ENCODE data around the gene CZIB.
A peak's percentile ranks its signal among the peaks of the same experiment; 100 is the strongest.

CZIB gene

GRCh38 chr1:53220171-53220961 is at the start of gene CZIB:
CZIB (minus strand) TSS chr1:53220634; CDS start chr1:53220575, 59 bp downstream.
- peak; percentile 90 to 97 for DNase-seq (ENCODE audit: low read depth in 2 of 2)

- DNase-seq (ENCODE audit: low read depth in 2 of 2) = no peak
Measured at GRCh38 chr1:53270107-53270506, 49.7 kb upstream of the CZIB start.

GRCh38 chr1:53267761-53268160 is 47.3 kb upstream of the CZIB start:
- DNase-seq (ENCODE audit: low read depth in 2 of 2) = no peak

- no peak for DNase-seq (ENCODE audit: low read depth in 2 of 2)
Measured at GRCh38 chr1:53266038-53266437, 45.6 kb upstream of the CZIB start.

GRCh38 chr1:53265581-53265980 is 45.1 kb upstream of the CZIB start:
- DNase-seq (ENCODE audit: low read depth in 2 of 2) = no peak

- DNase-seq (ENCODE audit: low read depth in 2 of 2) = no peak
Measured at GRCh38 chr1:53264048-53264447, 43.6 kb upstream of the CZIB start.

- no peak for DNase-seq (ENCODE audit: low read depth in 2 of 2)
Measured at GRCh38 chr1:53262000-53262399, 41.6 kb upstream of the CZIB start.

GRCh38 chr1:53260631-53261247 is 40.3 kb upstream of the CZIB start:
- no peak for DNase-seq (ENCODE audit: low read depth in 2 of 2)

GRCh38 chr1:53259932-53260331 is 39.5 kb upstream of the CZIB start:
- DNase-seq (ENCODE audit: low read depth in 2 of 2) = no peak

GRCh38 chr1:53258216-53258615 is 37.8 kb upstream of the CZIB start:
- no peak for DNase-seq (ENCODE audit: low read depth in 2 of 2)

- DNase-seq (ENCODE audit: low read depth in 2 of 2) = no peak
Measured at GRCh38 chr1:53257454-53258081, 37.1 kb upstream of the CZIB start.

GRCh38 chr1:53256511-53257453 is 36.3 kb upstream of the CZIB start:
- DNase-seq (ENCODE audit: low read depth in 2 of 2) = no peak

- DNase-seq (ENCODE audit: low read depth in 2 of 2) = no peak
Measured at GRCh38 chr1:53255031-53255430, 34.6 kb upstream of the CZIB start.

GRCh38 chr1:53254011-53254640 is 33.7 kb upstream of the CZIB start:
- no peak for DNase-seq (ENCODE audit: low read depth in 2 of 2)

- DNase-seq (ENCODE audit: low read depth in 2 of 2) = no peak
Measured at GRCh38 chr1:53250325-53250724, 29.9 kb upstream of the CZIB start.

- DNase-seq (ENCODE audit: low read depth in 2 of 2) = no peak
Measured at GRCh38 chr1:53249706-53250105, 29.3 kb upstream of the CZIB start.

- no peak for DNase-seq (ENCODE audit: low read depth in 2 of 2)
Measured at GRCh38 chr1:53246261-53247134, 26.1 kb upstream of the CZIB start.

- DNase-seq (ENCODE audit: low read depth in 2 of 2) = no peak
Measured at GRCh38 chr1:53244141-53244540, 23.7 kb upstream of the CZIB start.

GRCh38 chr1:53242381-53242780 is 21.9 kb upstream of the CZIB start:
- no peak for DNase-seq (ENCODE audit: low read depth in 2 of 2)

GRCh38 chr1:53241828-53242227 is 21.4 kb upstream of the CZIB start:
- no peak for DNase-seq (ENCODE audit: low read depth in 2 of 2)
